GM12864 (cell line): Measurements from ENCODE around the gene BLZF1.

Experiments used
- DNase-seq: peaks from one replicate; pipeline ENCODE4 v3.0.0-alpha.2; 2011; ENCODE audit warnings: low read depth
- H3K4me3 ChIP-seq: 2 replicates; pipeline ENCODE4 v1.5.1; 2011; ENCODE audit warnings: mild to moderate bottlenecking, low read depth, low read length, control low read depth
- CTCF ChIP-seq: IDR thresholded peaks from 2 replicates; pipeline ENCODE4 v1.5.1; 2011; ENCODE audit warnings: low read depth, mild to moderate bottlenecking, moderate library complexity, low read length, control low read depth, inconsistent platforms; ENCODE audit errors: missing control alignments

The BLZF1 gene

GRCh38 chr1:169421309-169421708 lies 53.3 kb downstream of the BLZF1 start:
- no peak for TF ChIP-seq CTCF
- no peak for DNase-seq
- H3K4me3 ChIP-seq = no peak overlapping the region

- no peak for TF ChIP-seq CTCF
- no peak overlapping the region for H3K4me3 ChIP-seq
- DNase-seq = no peak
These were observed 58.2 kb downstream of the BLZF1 start for GRCh38 chr1:169426174-169426705.

- peak; percentile 10 for DNase-seq
- peak within 1 kb of the TSS; percentile 42 for H3K4me3 ChIP-seq
- TF ChIP-seq CTCF = no peak
These were observed 59.2 kb downstream of the BLZF1 start, which contains the start of gene CCDC181 for GRCh38 chr1:169427081-169427641. Gene CCDC181 (minus strand): TSS chr1:169427474. CDS start chr1:169424927, 2,547 bp downstream.
